Peyer's patch (tissue), 4 donors: Measurements from ENCODE around the gene IQGAP2. TPM values are rescaled to one million over a fixed set of nuclear protein-coding genes. Genes with fewer than 3 reads are reported as not detected.

ENCODE experiments used
- DNase-seq, 3 donors: peaks; one replicate each; pipeline ENCODE4 v3.0.0-alpha.2; 2017 to 2019
- H3K27ac ChIP-seq, 4 donors: fragments of 200-600 bp; sonication (generic); one replicate each; pipeline ENCODE4 v1.5.1; 2016 to 2019
- H3K27me3 ChIP-seq, 2 donors: fragments of 200-600 bp; sonication (generic); one replicate each; pipeline ENCODE4 v1.5.1; 2019
- H3K36me3 ChIP-seq, 3 donors: fragments of 200-600 bp; sonication (generic); one replicate each; pipeline ENCODE4 v1.5.1; 2016 to 2019
- H3K4me1 ChIP-seq, 4 donors: fragments of 200-600 bp; sonication (generic); one replicate each; pipeline ENCODE4 v1.5.1; 2016 to 2019
- H3K4me3 ChIP-seq, 4 donors: fragments of 200-600 bp; sonication (generic); 1 replicate in 3 of 4; 2 replicates in 1 of 4; pipeline ENCODE4 v1.5.1; 2016 to 2019; ENCODE audit warnings: mild to moderate bottlenecking in 1 of 4
- H3K9me3 ChIP-seq, 4 donors: fragments of 200-600 bp; sonication (generic); one replicate each; pipeline ENCODE4 v1.5.1; 2016 to 2019; ENCODE audit warnings: mild to moderate bottlenecking in 1 of 4
- CTCF ChIP-seq, 6 experiments: fragments of 450-650 bp in 4 of 6; fragments of 200-600 bp in 2 of 6; sonication (generic) in 1 of 6; IDR thresholded peaks; one replicate each; pipeline ENCODE4 v1.5.1; 2017 to 2019; ENCODE audit warnings: antibody characterized with exemption in 6 of 6, mild to moderate bottlenecking in 3 of 6, moderate library complexity in 1 of 6
- POLR2A ChIP-seq, 2 donors: fragments of 450-650 bp; IDR thresholded peaks; one replicate each; pipeline ENCODE4 v1.5.1; 2017; ENCODE audit warnings: antibody characterized with exemption in 2 of 2, mild to moderate bottlenecking in 2 of 2, moderate library complexity in 2 of 2
- total RNA-seq, 4 donors: library from RNA; depleted of rRNA; stranded (reverse); fragments of >200 nt; gene quantifications; one replicate each; pipeline ENCODE4 v1.1.0, GENCODE V29; 2016

The IQGAP2 gene
- total RNA-seq, 4 donors from 2014 or later = 58.6 to 110 (median 84.7) TPM

DNA sequence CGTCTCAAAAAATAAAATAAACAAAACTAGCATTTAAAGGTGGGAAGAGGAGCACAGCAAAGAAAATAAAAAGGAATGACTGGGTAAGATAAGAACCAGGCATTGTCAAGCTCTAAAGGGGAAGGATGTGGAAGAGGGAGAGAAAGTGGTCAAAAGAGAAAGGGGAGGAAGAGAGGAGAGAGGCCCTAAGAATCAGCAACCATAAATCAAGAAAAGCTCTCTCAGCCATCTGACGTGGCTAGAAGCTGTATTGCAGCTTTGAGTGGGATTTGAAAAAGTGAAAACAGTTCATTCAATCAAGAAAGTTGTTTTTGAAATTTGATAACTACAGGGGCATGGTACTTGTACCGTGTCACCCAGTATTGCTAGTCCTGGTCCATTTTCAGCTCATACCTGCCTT is 267.4 kb downstream of the IQGAP2 start:
- Histone ChIP-seq H3K27me3 (no peaks in the 10 kb centered on the region), H3K4me3 (no peak overlapping the region), H3K4me1 (no peaks in the 10 kb centered on the region), H3K27ac (no peak overlapping the region), H3K36me3 (peaks cover 0 to 35% (median 0%) of the 10 kb centered on the region in 3 donors), H3K9me3 (no peaks in the 10 kb centered on the region)
- no peak for DNase-seq
- TF ChIP-seq POLR2A (IDR thresholded peaks at IDR 0.05) (no peak), CTCF (IDR thresholded peaks at IDR 0.05) (no peak)

DNA sequence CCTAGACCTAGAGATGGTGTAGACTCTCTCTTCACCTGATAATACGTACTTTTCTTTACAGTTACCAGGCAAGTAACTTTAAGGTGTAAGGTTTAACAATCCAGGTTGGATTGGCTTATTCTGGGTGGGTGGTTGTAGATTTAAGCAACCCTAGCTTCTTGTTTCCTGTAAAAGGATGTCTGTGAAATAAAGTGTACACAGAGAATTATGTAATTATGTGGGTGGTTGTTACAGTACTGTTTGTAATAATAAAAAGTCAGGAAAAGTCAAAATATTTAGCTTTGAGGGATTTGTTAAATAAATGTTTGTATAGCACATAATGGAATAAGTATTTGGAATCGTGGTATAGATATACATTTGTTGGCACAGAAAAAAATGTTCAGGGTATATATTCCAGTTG is 269.2 kb downstream of the IQGAP2 start:
- Histone ChIP-seq H3K36me3 (peaks cover 0 to 41% (median 0%) of the 10 kb centered on the region in 3 donors), H3K4me3 (no peak overlapping the region), H3K4me1 (no peaks in the 10 kb centered on the region), H3K9me3 (no peaks in the 10 kb centered on the region), H3K27ac (no peak overlapping the region), H3K27me3 (no peaks in the 10 kb centered on the region)
- no peak for TF ChIP-seq POLR2A (IDR thresholded peaks at IDR 0.05)
- TF ChIP-seq CTCF (IDR thresholded peaks at IDR 0.05) = no peak
- DNase-seq = no peak

- TF ChIP-seq CTCF (IDR thresholded peaks at IDR 0.05) (no peak), POLR2A (IDR thresholded peaks at IDR 0.05) (no peak)
- H3K4me1 ChIP-seq = no peaks in the 10 kb centered on the region
- H3K27me3 ChIP-seq = no peaks in the 10 kb centered on the region
- no peak overlapping the region for H3K4me3 ChIP-seq
- H3K27ac ChIP-seq = no peak overlapping the region
- H3K36me3 ChIP-seq = peaks cover 0 to 43% (median 0%) of the 10 kb centered on the region in 3 donors
- no peaks in the 10 kb centered on the region for H3K9me3 ChIP-seq
- no peak for DNase-seq
Measured at GRCh38 chr5:76673125-76673524, 270.0 kb downstream of the IQGAP2 start.

DNA sequence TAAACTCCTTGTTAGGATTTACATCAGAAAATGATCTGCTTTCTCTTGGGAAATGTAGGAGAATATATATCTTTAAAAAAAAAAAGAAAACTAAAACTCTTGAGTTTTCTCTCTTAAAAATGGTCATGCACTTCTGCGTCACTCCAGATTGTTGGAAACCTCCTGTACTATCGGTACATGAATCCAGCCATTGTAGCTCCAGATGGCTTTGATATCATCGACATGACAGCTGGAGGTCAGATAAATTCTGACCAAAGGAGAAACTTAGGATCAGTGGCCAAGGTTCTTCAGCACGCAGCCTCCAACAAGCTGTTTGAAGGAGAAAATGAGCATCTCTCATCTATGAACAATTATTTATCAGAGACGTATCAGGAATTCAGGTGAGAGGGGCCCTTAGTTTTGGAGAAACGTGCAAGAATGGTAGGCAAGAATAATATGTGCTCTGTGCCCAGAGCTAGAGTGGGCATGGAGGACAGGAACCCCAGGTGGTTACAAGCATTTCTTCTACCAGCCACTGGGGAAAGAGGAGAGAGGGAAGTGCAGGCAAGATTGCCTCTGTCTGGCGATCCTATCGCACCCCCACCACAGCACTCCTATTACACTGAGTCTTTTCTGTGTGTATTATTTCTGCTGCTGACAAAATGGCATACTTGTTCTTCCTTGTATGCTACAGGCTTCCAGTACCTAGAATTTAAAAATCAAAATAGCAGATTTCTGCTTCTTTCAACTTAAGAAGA is 271.4 kb downstream of the IQGAP2 start:
- H3K4me1 ChIP-seq = no peaks in the 10 kb centered on the region
- H3K4me3 ChIP-seq = peak overlapping the region in 1 of 4 donors; percentile 1
- peak overlapping the region in 2 of 4 donors; percentile 45 to 53 for H3K27ac ChIP-seq
- TF ChIP-seq CTCF (IDR thresholded peaks at IDR 0.05) = peak in 1 of 6 experiments; percentile 3
- no peak for TF ChIP-seq POLR2A (IDR thresholded peaks at IDR 0.05)
- H3K9me3 ChIP-seq = no peaks in the 10 kb centered on the region
- peaks cover 0 to 38% (median 0%) of the 10 kb centered on the region in 3 donors for H3K36me3 ChIP-seq
- DNase-seq = no peak
- H3K27me3 ChIP-seq = no peaks in the 10 kb centered on the region

DNA sequence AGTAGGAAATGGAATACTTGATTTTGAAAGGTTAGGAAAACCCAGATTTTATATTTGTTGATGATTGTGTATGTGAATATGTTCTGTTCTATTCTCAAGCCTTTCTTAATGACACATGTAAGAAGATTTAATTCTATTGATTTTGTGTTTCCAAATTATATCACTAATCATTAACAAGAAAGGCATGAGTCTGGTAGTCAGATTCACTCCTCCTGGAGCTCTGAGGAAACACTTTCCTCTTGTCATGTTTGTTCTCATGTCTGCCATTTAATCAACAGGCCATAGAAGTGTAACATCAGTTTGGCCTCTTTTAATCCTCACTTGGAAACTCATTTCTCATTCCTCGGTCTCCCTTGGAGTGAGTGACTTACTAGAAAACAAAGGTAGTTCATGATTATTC is 272.3 kb downstream of the IQGAP2 start:
- TF ChIP-seq CTCF (IDR thresholded peaks at IDR 0.05) = no peak
- no peak for TF ChIP-seq POLR2A (IDR thresholded peaks at IDR 0.05)
- peak overlapping the region in 2 of 4 donors; percentile 45 to 53 for H3K27ac ChIP-seq
- no peak for DNase-seq
- peaks cover 0 to 29% (median 0%) of the 10 kb centered on the region in 3 donors for H3K36me3 ChIP-seq
- no peaks in the 10 kb centered on the region for H3K27me3 ChIP-seq
- no peaks in the 10 kb centered on the region for H3K4me1 ChIP-seq
- H3K9me3 ChIP-seq = no peaks in the 10 kb centered on the region
- H3K4me3 ChIP-seq = no peak overlapping the region
